ENCODE measurements around the gene ISG20.

Gene ISG20

DNA sequence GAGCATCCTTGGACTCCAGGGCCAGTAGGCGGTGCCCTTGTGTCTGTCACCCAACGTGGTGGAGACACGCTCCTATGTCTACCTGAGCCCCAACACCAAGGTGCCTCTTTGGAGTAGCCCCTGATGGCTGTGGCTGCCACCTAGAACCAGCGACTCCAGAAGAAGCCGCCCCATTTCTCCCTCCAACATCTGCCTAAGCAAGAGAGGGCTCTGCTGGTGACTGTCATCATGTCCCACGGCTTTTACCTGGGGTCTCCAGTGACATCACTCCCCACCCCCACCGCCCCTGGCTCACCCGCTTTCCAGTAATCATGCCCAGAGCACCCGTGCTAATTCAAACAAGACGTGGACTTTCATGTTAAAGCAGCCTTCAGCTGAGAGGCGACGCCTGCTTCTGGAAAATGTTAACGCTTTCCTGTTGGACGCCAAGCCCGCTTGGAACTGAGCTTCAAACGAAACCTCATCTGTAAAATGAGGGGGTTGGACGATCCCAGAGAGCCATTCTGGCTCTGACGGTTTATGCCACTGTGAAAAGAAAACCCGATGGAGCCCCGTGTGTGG, 57.0 kb downstream of the ISG20 start:
- no peak for DNase-seq

DNA sequence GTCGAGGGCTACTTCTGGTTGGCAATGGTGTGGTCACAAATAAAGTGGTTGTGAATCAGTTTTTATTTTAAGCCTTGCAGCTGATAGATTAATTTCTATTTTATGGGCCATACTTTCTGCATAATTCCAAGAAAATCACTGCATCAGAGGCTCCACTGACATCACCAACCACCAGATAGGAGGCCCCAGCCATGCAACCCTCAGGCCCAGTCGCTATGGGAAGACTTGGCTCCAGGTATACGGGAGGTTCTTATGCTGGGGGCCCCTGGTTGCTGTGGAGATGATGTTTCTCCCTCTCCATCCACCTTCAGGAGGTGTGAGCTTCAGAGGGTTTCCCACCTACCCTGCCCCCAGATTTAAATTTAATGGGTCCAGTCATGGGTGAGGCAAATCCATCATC, 57.4 kb downstream of the ISG20 start:
- DNase-seq = no peak

DNA sequence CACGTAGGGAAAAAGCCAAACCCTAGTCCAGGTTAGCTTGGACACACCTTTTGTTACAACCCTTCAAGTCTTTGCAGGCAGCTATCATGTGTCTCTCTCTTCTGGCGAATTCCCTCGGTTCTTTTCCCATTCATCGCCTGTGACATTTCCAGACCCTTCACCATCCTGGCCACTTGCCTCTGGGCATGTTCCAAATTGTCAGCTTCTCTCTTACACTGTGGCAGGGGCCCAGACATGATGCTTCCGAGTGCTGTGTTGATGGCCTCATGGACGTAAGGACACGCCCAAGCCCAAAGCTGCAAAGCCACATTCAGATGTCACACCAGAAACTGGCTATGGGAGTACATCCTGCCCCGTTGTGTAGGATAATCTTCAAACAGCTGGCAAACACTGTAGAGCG, 58.5 kb downstream of the ISG20 start:
- DNase-seq = no peak

DNA sequence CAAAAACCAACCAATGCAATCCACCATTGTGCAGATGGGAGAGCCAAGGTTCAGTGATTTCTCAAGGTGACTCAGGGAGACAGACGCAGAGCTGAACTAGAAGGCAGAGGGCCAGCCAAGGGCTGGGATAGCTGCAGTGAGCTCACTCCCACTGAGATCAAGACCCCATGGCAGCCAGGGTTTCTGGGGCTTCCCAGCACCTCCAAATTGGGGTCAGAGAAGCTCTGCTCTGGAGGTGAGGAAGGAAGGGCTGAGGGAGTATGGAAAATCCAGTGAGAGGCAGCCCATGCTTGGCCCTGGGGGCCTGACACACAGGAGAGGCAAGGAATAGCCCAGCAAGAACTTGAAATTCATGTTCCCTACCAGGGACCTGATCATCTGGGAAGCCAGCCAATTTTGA, 61.0 kb downstream of the ISG20 start:
- no peak for DNase-seq

DNA sequence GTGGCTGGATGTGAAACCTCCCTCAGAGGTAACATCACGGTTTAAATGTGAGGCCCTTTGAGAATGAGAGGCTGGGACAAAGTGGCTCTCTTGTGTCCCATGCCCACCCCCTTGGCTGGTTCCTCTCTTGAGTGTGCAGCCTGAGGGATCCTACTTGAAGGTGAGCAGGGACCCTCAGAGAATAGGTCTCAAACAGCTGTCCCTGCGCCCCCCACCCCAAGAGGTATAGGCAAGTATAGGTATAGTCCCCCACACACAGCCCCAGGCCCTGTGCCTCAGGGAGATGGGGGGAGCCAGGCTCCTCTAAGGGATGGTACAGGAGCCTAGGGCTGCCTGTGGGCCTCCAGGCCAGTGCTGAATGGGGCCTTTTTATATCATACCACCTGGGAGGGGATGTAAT, 61.9 kb downstream of the ISG20 start:
- DNase-seq = no peak

DNA sequence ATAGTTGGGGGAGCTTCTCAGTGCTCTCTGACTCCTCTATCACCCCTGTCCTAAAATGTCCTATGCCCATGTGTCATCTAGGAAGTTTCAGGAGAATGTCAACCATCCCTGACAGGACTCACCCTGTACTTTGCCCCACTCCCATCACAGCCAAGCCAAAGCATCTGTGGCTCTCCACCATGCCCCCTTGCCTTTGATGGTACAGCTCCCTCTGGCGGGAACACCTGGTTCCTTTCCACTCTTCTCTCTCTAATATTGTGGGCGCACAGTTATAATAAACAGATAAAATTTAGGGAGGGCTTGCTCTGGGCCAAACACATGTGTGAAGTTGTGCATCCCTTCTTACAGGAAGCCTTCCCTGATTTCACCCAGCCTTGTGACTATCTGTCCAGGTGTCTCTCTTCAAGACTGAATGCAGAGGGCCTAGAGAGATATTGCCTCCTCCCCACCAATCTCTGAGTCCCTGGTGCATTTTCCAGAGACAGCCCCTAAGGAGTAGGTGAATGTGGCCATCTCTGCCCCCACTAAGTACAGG, 62.8 kb downstream of the ISG20 start:
- DNase-seq = no peak

DNA sequence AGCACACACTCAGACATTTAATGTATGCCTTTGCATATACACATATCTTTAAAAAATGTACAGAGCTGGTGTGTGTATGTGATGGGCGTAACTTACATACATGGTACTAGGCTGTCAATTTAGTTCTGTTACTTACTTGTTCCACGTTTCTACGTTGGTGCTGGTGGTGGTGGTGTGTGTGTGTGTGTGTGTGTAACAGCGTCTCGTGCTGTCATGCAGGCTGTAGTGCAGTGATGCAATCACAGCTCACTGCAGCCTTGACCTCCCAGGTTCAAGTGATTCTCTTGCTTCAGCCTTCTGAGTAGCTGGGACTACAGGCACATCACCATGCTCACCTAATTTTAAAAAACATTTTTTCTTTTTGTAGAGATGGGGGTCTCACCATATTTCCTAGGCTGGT, 64.2 kb downstream of the ISG20 start:
- DNase-seq = no peak

DNA sequence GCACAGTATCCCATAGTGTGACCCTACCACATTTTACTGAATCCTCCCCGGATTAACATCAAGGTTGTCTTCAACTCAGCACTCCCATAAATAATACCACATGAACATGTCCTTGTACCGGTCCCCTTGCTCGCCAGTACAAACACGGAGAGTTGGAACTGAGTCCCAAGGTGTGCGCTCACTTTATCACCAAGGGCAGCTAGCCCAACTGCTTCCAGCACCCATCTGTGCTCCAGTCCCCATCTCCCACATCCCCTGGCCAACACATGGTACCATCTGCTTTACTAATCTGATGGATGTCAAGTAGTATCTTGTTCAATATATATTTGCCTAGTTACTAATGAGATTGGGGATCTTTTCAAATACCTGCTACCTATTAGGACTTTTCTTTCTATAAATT, 64.7 kb downstream of the ISG20 start:
- no peak for DNase-seq

DNA sequence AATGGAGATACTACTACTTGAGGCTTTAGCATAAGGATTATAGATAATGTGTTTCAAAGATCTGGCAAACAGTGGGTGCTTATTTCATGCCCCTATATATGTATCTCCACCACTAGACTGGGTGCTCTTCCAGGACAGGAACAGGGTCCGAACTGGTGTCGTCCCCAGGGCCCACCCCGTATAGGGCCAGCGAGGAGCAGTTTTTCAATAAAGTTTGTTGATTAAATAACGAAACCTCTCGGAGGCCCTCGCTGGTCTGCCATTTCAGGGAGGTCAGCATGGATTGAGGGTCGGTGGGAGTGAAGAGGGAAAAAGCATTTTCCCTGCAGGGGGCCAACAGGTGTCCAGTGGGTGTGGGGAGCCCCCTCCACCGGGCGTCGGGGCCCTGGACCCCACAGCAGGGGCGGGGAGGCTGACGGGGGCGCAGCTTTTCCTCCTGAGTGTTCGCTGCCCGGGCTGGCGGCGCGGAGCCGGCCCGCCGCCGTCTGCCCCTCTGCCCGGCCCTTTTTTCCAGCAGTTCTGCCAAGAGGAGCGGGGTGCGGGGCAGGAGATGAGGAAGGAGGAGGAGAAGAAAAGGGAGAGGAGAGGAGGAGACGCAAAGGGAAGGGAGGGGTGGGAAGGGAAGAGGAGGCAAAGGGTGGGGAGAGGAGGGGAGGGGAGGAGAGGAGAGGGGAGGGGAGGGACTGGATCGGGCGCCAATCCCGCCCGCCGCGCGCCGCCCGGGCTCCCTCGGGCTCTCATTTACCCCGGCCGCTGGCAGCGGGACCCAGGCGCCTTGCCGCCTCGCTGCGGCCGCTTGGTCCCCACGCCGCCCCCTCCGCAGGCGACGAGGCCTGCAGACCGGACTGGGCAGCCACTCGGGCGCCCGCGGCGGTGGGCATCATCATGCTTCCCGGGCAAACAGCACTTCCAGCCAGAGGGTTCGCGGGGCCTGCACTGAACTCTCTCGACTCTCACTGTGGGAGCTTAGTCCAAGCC, 66.3 kb downstream of the ISG20 start:
- no peak for DNase-seq

DNA sequence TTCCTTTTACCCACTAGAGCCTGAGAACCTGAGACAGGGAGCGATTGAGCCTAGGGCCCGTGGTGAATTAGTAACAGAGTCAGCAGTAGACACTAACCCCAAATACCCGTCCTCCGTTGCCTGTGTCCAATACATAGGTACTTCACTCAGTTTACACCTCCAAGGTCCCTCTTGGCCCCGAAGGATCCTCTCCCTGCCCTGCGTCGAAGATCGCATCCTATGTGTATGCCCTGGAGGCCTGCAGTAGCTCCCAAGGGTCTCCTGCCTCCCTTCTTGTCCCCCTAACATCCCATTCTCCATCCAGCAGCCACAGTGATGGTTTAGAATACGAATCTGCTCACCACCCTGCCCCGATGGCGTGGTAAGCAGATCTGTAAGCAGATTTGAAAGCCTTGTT, 67.0 kb downstream of the ISG20 start:
- no peak for DNase-seq

Measured in KG1 (cell line).